Fibroblast of lung (primary cell): ENCODE results near the gene SDS. TPM values are rescaled to one million over a fixed set of nuclear protein-coding genes. Genes with fewer than 3 reads are reported as not detected.

Experiments
- DNase-seq, 2 donors: peaks; one replicate each; pipeline versions ENCODE4 v3.0.0 to v3.0.0-alpha.2; 2010; ENCODE audit warnings: low read depth in 2 of 2
- H2AFZ ChIP-seq: 2 replicates; pipeline ENCODE4 v1.5.1; 2012; ENCODE audit warnings: low read length, control low read depth, inconsistent platforms
- H3K27ac ChIP-seq: 2 replicates; pipeline ENCODE4 v1.5.1; 2011; ENCODE audit warnings: low read length, control low read depth; ENCODE audit not compliant: insufficient read depth
- H3K27me3 ChIP-seq: 2 replicates; pipeline ENCODE4 v1.5.1; 2011; ENCODE audit warnings: mild to moderate bottlenecking, low read length; ENCODE audit not compliant: control insufficient read depth, insufficient read depth
- H3K36me3 ChIP-seq: 2 replicates; pipeline ENCODE4 v1.5.1; 2011; ENCODE audit warnings: low read length; ENCODE audit not compliant: control insufficient read depth, insufficient read depth
- H3K4me1 ChIP-seq: 2 replicates; pipeline ENCODE4 v1.5.1; 2011; ENCODE audit warnings: low read length; ENCODE audit not compliant: control insufficient read depth, insufficient read depth; ENCODE audit errors: extremely low read depth
- H3K4me2 ChIP-seq: 2 replicates; pipeline ENCODE4 v1.5.1; 2011; ENCODE audit warnings: low read length, control low read depth; ENCODE audit not compliant: insufficient read depth; ENCODE audit errors: extremely low read depth
- H3K4me3 ChIP-seq, 4 experiments: fragments of 200-600 bp in 1 of 4; sonication (generic) in 1 of 4; replicated peaks in 1 of 4; 2 replicates each; pipeline ENCODE4 v1.5.1; 2011 to 2016; ENCODE audit warnings: low read length in 4 of 4, low read depth in 3 of 4, mild to moderate bottlenecking in 3 of 4, control low read depth in 2 of 4, inconsistent platforms in 1 of 4, mixed read lengths in 1 of 4; ENCODE audit not compliant: insufficient read depth in 1 of 4; ENCODE audit errors: control extremely low read depth in 1 of 4
- H3K79me2 ChIP-seq: 2 replicates; pipeline ENCODE4 v1.5.1; 2012; ENCODE audit warnings: mild to moderate bottlenecking, low read length, inconsistent platforms; ENCODE audit not compliant: control insufficient read depth, insufficient read depth
- H3K9ac ChIP-seq: 2 replicates; pipeline ENCODE4 v1.5.1; 2011; ENCODE audit warnings: mild to moderate bottlenecking, low read length, control low read depth; ENCODE audit not compliant: insufficient read depth
- H3K9me3 ChIP-seq: 2 replicates; pipeline ENCODE4 v1.5.1; 2012; ENCODE audit warnings: low read depth, low read length; ENCODE audit not compliant: control insufficient read depth, insufficient read depth
- H4K20me1 ChIP-seq: 2 replicates; pipeline ENCODE4 v1.5.1; 2011; ENCODE audit warnings: low read length; ENCODE audit not compliant: control insufficient read depth, insufficient read depth; ENCODE audit errors: extremely low read depth
- CTCF ChIP-seq, 2 donors: IDR thresholded peaks in 1 of 2; conservative IDR thresholded peaks in 1 of 2; 1 replicate in 1 of 2; 2 replicates in 1 of 2; pipeline ENCODE4 v1.5.1; 2011 to 2012; ENCODE audit warnings: low read length in 2 of 2, control low read depth in 1 of 2, inconsistent platforms in 1 of 2, low read depth in 1 of 2, mild to moderate bottlenecking in 1 of 2
- EZH2 ChIP-seq: IDR thresholded peaks from 2 replicates; pipeline ENCODE4 v1.5.1; 2012; ENCODE audit warnings: low read length, control low read depth, mild to moderate bottlenecking; ENCODE audit errors: missing control alignments
- polyA plus RNA-seq, 2 donors: library from polyadenylated mRNA; depleted of rRNA in 1 of 2; stranded (reverse) in 1 of 2; unstranded in 1 of 2; fragments of >200 nt; gene quantifications; 2 replicates each; pipeline ENCODE4 v1.2.1, GENCODE V29; 2011 to 2012; ENCODE audit warnings: missing spikeins in 1 of 2
- total RNA-seq: library from RNA; depleted of rRNA; stranded (reverse); fragments of >200 nt; gene quantifications from 2 replicates; pipeline ENCODE4 v1.2.1, GENCODE V29; 2014

Gene SDS
- total and polyA plus RNA-seq, 2 donors (not counting 1 experiment from before 2014, with no cell fraction given): not detected

GRCh38 chr12:113348849-113349536 lies 54.7 kb downstream of the SDS start:
- no peak for DNase-seq
- Histone ChIP-seq H3K4me1 (no peaks in the 10 kb centered on the region), H3K79me2 (no peaks in the 10 kb centered on the region), H3K9me3 (no peaks in the 10 kb centered on the region), H3K27me3 (no peaks in the 10 kb centered on the region), H3K4me2 (no peak overlapping the region), H4K20me1 (no peaks in the 10 kb centered on the region), H3K36me3 (no peaks in the 10 kb centered on the region), H2AFZ (no peak overlapping the region), H3K27ac (no peak overlapping the region), H3K4me3 (no peak overlapping the region), H3K9ac (no peak overlapping the region)
- TF ChIP-seq EZH2: no peak
- no peak for TF ChIP-seq CTCF (conservative IDR thresholded peaks at IDR 0.05 in 1 of 2, IDR thresholded peaks at IDR 0.05 in 1 of 2; ENCODE audit: low read depth in 1 of 2, low read length in 2 of 2)

GRCh38 chr12:113347892-113348291 lies 55.8 kb downstream of the SDS start:
- no peak for DNase-seq
- Histone ChIP-seq H3K4me1 (no peaks in the 10 kb centered on the region), H2AFZ (no peak overlapping the region), H3K79me2 (no peaks in the 10 kb centered on the region), H4K20me1 (no peaks in the 10 kb centered on the region), H3K9ac (no peak overlapping the region), H3K4me2 (no peak overlapping the region), H3K36me3 (no peaks in the 10 kb centered on the region), H3K9me3 (no peaks in the 10 kb centered on the region), H3K4me3 (no peak overlapping the region), H3K27ac (no peak overlapping the region), H3K27me3 (no peaks in the 10 kb centered on the region)
- TF ChIP-seq CTCF (conservative IDR thresholded peaks at IDR 0.05 in 1 of 2, IDR thresholded peaks at IDR 0.05 in 1 of 2; ENCODE audit: low read depth in 1 of 2, low read length in 2 of 2): no peak
- no peak for TF ChIP-seq EZH2

- H3K27ac ChIP-seq: no peak overlapping the region
- no peaks in the 10 kb centered on the region for H3K79me2 ChIP-seq
- no peaks in the 10 kb centered on the region for H4K20me1 ChIP-seq
- no peak for TF ChIP-seq CTCF (conservative IDR thresholded peaks at IDR 0.05 in 1 of 2, IDR thresholded peaks at IDR 0.05 in 1 of 2; ENCODE audit: low read depth in 1 of 2, low read length in 2 of 2)
- TF ChIP-seq EZH2: no peak
- H3K4me3 ChIP-seq: no peak overlapping the region
- no peaks in the 10 kb centered on the region for H3K9me3 ChIP-seq
- H3K4me2 ChIP-seq: no peak overlapping the region
- no peak for DNase-seq
- H3K9ac ChIP-seq: no peak overlapping the region
- no peaks in the 10 kb centered on the region for H3K4me1 ChIP-seq
- no peaks in the 10 kb centered on the region for H3K36me3 ChIP-seq
- H3K27me3 ChIP-seq: no peaks in the 10 kb centered on the region
- no peak overlapping the region for H2AFZ ChIP-seq
Observed at GRCh38 chr12:113347107-113347506, 56.6 kb downstream of the SDS start.
